Measurements from ENCODE around the gene NKD1. TPM values are rescaled to one million over a fixed set of nuclear protein-coding genes. Genes with fewer than 3 reads are reported as not detected.
"Not testable (repeated sequence)": the region's sequence is repeated elsewhere in the genome, so short reads cannot be mapped to it uniquely, and the experiment has no call there.

Gene NKD1
- total RNA-seq, 1 donor from 2014 or later = 27.8 TPM

DNA sequence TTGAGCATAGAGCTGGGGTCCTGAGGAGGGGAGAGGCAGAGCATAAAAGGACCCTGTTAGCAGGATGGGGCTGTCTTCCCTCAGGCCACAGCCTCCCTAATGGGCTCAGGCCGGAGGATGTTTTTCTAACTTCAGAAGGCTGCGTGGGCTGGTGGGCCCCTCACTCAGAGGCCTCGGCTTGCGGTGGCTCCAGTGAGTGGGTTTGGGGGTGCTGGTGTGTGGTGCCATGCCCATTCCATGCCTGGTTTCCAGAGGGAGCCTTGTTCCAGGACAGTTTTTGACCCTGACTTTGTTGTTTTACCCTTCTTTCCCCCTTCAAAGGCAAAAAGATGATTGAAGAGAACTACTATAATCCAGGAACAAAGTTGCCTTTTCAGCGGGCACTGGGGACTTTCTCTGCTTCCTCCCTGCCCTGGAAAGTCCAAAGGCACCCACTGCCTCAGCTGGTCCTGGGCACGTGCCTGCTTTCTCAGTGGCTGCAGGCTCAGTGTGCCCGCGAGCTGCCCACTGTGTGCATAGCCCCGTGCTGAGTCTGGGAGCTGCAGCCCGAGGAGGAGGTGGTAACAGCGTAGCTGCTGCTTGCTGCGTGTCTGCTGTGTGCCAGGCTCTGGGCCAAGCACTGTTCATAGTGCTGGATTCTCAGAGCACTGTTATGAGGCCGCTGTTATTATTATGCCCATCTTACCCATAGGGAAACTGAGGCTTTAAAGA is 11.8 kb downstream of the NKD1 start:
- DNase-seq (ENCODE audit: low spot score) = no peak

DNA sequence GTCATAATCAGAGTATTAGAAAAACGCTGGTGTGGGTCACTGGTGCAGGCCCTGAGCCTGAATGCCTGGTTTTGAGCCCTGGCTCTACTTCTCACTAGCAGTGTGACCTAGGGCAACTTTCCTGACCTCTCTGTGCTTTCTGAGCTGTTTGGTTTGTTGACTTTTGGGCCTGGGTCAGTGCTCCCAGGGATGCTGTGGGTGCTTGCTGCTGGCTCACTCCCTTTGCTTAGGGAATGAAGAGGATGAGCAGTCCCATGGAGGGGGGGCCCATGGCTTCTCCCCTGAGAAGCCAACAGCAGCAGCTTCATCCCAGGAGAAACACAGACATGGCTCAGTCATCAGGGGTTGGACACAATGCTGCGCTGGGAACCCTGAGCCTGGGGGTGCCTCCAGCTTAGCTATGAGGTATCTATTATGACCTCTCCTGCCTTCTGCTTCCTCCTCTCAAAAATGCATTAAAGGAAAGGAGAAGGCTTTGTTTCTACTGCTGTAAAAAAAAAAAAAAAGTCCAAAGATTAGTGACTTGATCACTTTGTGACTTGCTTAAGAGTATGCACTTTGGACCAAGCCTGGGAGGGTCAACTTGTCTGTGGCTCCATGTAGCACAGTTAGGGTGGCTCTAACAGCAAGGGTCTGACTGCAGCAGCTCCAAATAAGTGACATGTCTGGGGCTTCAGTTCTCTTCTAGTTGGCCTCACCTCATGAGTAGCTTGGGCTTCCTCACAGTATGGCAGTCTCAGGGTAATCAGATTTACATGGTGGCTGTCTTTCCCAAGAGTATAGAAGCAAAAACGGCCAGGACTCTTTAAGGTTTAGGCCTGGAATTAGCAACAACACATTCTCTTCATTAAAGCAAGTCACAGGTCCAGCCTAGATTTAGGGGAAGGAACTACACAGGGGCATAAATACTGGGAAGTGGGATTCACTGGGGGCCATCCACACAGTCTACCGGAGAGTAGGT is 13.0 kb downstream of the NKD1 start:
- no peak for DNase-seq (ENCODE audit: low spot score)

DNA sequence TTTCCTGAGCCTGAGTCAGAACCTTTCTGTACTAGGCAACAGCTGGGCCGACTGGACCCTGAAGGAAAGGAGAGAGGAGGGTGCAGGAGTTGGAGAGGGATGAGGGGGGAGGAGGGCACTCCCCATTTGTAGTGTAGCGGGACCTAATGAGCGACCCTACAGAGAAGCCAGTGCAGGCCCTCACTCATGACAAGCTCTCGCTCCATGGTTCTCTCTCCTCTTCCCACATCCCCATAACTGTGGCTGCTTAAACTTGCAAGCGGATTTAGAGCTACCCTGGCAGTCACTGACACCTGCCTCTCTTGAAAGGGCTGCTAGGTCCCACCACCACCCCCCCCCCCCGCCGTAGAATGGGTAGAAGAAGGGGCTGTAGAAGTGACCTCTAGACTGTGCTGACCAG is 14.5 kb downstream of the NKD1 start:
- DNase-seq (ENCODE audit: low spot score) = no peak

DNA sequence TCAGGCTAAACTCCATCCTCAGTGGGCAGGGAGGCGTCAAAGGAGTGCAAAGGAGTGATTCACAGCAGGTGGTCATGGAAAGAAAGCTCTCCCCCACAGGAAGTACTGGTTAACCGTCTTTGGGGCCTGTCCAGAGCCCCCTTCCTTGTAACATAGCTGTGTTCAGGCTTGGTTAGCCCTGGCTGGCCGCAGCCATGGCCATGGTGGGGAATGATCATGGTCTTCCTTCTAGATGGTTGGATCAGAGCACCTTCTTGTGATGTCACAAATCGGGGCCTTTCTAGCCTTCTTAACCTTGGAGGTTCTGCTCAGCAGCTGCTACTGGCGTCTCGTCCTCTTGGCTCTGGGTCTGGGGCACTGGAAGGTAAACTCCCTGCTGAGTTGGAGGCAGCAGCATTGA is 15.8 kb downstream of the NKD1 start:
- DNase-seq (ENCODE audit: low spot score) = no peak

DNA sequence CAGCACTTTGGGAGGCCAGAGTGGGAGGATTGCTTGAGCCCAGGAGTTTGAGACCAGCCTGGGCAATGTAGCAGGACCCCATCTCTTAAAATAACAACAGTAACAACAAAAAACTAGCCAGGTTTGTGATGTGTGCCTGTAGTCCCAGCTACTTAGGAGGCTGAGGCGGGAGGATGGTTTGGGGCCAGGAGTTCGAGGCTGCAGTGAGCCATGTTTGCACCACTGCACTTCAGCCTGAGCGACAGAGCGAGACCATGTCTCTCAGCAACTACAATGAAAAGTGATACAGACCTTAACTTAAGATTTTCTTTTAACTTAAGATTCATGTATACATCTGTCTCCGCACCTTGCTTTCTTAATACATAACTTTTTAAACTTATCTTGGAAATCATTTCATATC is 17.2 kb downstream of the NKD1 start:
- no peak for DNase-seq (ENCODE audit: low spot score)

DNA sequence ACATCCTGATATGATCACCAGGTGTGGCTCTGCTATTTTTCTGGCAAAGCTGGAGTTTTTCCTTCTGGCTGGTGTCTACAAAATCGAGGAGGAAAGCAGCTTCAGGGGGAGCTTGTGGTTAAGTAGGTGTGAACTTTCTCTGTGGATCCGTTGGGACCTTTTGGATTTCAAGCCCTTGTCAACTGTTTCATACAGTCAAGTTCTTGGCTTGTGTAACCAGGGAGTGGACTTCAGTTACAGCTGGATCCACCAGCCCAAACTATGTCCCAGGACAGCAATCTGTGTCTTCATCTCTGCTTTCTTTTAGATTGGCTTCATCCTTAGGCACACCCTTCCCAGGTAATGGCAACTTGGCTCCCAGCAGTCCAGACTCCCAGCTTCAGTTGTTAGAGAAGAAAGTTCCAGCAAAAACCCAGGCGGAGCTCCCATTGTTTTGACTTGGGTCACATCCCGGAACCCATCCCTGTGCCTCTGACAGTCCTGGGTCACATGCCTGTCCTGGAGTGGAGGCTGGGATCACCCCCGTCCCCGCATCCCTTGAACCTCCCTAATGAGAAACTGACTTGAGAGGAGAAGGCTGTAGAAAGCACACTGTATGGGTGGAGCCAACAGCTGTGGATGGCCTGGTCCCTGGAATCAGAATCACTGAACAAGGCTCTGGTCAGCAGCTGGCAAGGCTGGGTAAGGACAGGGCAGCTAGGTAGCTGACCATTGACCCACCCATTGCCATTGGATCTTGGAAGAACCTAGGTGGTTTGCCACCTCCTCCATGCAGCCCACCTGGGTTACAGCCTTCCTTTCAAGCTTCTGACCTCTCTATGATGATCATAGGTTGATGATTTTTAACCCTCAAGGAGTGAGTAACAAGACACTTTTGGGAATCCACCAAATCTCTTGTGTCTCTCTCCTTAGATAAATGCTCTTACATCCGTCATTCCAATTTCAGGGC is 18.1 kb downstream of the NKD1 start:
- DNase-seq (ENCODE audit: low spot score) = no peak

DNA sequence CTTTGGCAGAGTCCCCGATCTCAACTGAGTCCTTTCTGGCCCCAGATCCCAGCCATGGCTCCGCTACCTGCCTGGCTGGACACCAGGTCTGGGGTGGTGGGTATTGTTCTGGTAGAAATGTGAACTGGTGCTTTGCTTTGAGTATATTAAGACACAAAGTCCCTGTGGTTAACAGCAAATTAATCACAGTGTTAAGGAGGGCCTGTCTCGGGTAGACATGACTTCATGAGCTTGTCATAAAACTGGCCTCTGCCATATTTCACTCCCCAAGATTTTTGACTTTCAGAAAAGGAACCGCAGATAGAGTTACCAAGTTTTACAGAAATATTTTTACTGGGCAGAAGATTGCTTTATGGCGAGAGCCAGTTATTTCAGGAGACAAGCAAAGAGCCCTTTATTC is 19.5 kb downstream of the NKD1 start:
- no peak for DNase-seq (ENCODE audit: low spot score)

DNA sequence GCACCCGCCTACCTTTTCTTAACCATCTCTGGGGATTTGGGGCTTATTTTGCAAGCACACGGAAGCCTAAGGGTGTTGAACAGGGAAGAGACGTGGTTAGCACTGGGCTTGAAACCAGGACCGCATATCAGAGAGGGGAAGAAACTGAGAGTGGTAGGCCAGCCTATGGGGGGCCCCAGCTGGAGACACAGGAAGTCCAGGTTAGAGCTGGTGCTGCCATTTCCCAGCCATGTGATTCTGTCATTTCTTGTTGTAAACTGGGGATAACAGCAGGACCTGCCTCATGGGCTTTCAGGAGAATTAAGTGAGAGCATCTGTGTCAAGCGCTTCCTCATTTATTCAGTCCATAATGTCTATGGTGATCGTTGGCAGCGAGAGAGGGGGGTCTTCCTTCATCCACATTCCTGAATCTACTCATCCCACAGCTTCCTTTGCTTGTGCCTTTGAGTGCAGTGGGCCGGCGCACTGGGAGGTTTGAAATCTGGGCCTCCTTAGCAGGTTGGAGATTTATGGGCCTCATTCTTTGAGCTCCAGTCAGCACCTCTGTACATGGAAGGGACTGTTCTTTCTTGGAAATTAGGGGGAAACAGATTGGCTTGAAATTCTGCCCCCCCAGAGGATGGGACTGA is 20.1 kb downstream of the NKD1 start:
- DNase-seq (ENCODE audit: low spot score) = no peak

DNA sequence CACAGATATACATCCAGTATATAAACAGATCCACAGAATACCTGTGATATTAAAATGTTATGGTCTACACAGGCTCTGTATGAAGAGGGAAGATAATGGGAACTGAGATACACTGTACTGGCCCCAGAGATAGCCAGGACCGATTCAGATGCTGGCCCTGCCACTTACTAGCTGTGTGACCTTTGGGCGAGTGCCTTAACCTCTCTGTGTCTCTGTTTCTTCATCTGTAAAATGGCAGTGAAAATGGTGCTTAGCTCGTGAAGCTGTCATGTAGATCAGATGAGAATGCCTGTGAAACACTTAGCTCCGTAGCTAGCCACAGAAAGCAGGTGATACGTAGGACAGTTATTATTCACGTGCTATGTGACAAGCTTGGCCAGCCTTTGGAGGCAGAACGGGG is 22.2 kb downstream of the NKD1 start:
- no peak for DNase-seq (ENCODE audit: low spot score)

DNA sequence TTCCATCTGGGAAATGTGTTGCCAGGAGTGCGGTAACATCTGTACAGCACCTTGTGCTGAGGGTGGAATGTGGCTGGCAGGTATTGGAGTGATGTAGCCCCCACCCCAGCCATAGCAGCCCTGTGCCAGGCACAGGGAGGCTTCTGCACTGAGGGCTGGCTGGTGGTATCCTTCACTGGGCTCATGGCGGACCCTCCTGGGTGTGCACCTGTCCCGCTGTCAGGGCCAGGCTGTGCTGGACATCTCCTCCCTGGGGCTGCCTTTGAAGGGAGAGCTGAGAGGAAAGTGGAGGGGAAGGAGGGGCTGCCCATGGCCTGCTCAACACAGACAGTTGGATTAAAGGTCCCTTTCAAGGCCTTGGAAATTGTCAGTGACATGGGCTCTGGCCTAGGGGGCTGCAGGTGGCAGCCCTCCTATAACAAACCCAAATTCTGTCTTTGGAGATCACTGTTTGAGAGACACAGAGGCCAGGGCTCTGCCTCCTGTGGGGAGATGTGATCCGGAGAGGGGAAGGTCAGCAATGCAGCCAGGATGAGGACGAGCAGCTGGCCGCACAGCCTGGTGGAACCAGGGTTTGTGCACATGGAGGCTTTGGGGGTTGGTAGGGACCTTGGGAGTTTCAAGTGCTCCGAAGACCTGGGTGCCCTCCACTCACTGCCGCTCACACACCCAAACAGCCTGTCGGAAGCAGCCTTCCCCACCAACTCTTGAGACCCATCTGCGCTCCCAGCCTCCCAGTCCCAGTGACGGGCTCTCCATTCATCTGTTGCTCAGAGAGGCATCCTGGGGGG is 22.8 kb downstream of the NKD1 start:
- no peak for DNase-seq (ENCODE audit: low spot score)

DNA sequence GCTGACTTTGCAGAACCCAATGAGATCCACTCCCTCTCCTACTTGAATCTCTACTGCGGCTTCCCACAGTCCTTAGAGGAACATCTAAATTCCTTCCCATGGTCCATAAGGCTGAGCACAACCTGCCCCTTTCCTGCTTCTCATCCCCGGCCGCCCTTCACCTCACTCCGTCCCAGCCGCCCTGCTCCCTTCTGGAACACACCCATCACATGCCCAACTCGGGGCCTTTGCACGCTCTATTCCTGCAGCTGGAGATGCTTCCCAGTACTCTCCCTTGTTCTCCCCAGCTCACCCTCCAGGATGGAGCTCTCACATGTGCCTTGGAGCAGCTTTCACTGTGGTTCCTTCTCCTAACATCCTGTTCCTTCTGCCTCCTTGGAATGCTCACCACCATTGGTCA is 23.6 kb downstream of the NKD1 start:
- no peak for DNase-seq (ENCODE audit: low spot score)

DNA sequence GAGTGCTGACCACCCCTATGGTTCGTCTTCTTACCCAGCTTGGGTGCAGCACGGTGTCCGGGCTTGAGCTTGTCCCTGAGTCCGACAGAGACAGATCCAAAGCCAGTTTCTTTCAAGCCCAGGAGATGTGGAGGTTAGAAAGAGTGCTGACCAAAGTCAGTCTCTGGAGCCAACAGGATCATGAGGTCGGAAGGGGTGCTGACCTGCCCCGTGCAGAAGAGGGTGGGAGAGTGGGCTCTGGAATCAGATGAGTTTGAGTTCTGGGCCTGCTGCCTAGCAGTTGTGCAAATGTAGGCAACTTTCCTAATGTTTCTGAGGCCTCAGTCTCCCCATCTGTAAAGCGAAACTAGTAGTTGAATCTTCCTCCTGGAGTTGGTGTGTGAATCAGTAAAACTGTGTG is 24.5 kb downstream of the NKD1 start:
- DNase-seq (ENCODE audit: low spot score) = no peak

DNA sequence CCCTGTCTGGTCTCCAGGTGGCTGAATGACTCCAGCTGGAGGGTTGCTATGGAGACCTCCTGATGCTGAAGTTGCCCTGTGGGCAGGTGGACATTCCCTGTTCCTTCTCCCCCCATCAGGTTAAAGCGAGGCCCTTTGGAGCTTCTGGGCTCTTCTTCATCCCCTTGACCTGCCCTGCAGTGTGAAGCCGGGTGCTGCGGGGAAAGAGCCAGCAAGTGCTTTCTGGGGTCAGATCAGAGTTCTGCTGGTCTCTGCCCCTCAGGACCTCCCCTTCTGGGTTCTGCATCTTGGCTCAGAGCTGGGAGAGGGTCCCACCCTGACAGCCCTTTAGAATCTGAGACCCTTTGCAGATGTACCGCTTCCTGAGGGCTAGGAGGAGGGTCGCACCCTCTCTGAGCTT is 25.1 kb downstream of the NKD1 start:
- DNase-seq (ENCODE audit: low spot score) = no peak

DNA sequence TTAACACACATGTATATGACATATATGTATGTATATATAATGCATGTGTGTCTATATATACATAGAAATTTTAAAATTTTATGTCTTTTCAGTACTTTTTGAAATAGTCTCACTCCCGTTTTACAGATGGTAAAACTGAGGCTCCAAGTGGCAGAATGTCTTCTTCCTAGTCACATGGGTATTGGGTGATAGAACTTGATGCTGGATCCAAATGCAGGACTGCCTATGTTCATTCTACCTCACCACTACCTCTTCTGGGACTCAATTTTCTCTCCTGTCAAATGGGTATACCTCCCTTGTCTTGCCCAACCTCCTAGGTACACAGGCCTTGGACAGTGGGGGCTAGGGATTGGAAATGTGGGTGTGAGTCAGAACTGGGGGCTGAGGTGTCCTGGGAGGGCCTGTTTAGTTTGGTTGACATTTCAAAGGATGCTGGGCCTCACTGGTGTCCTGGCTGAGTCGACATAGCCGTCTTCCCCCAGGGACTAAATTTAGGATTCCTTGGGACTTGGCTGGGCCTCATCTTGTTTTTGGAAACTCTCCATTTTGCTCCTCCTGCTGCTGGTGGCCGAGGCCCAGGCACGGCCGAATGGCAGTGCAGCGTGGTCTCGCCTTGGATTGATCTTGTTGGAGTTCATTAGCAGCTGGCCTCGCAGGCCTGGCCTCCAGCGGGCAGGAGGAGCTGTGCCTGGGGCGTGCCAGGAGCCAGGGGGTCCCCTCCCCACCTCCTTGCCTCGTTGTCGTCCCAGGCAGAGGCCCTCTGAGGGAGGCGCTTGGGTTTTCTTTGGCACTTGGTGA is 25.9 kb downstream of the NKD1 start:
- peak; percentile 61 for DNase-seq (ENCODE audit: low spot score)

DNA sequence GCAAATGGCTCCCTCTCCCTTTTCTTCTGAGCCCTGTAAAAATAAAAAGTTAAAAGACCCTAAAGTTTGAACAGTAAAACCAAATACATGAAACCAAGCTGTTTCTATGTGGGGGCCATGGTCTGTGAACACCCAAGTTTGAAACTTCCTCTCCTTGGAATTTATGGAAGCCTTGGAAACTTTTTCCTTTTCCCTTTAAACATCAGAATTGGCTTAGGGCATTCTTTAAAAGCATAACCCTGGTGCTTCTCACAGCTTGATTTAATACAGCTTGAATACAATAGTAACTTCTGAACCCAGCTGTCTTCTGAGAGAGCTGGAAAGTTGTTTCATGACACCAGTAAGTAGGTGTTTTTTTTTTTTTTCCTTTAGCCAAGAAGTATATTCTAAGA is 26.5 kb downstream of the NKD1 start:
- DNase-seq (ENCODE audit: low spot score) = no peak

DNA sequence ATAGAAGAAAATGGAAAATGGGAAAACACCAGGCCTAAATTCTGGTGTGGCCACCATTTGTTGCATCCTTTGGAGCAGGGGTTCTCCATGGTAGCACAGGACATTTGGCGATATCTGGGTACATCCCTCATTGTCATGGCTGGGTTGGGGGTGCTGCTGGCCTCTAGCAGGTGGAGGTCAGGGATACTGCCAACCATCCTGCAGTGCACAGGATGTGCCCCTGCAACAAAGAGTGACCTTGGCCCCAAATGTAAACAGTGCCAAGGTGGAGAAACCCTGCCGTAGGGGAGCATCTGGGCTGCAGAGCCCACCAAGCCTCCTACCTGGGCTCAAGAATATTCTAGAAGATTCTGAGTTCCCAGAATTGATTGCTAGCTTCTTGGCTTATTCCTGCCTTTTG is 27.5 kb downstream of the NKD1 start:
- no peak for DNase-seq (ENCODE audit: low spot score)

DNA sequence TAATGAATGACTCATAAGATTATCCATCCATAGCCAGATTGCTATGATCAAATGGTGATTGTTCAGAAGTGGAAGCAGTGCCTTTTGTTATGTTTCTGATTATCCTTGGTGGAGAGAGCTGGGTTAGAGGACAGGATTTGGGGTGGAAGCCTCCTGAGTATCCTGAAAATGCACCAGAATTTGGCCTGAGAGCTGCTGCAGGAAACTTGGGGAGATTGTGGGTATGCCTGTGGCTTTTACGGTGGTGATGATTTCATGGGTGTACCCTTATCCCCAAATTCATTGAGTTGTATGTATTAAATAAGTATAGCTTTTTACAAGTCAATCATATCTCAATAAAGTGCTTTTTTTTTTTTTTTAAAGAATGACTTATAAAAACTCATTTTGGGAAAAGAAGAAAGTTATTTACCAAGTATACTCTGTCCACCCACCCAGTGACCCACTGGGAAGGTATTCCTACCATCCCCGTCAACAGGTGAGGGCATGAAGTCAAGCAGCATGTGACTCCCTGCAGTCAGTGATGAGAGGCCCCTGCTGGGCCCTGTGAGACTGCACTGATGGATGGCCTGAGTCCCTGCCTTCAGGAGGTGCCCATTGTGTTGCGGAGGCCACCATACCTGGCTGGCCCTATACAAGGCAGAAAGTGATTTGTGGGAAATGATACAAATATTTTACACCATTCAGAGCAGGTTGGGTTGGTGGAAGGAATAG is 28.4 kb downstream of the NKD1 start:
- DNase-seq (ENCODE audit: low spot score) = no peak

DNA sequence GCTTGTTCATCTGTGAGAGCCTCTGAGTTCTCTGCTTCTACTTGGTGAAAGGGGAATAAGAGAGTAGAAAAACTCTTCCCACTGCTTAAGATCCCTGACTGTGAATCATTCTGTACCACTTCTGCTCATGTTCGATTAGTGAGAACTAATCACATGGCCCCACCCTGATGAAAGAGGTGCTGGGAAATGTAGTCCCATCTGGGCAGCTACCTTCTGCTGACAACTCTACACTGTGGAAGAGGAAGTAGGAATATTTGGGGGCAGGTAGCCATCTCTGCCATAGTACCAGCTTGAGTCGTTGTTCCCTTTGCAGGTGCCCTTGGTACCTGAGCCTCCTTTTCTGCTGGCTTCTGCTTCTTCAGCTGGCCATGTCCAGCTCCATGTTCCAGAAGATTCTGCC is 29.9 kb downstream of the NKD1 start:
- no peak for DNase-seq (ENCODE audit: low spot score)

DNA sequence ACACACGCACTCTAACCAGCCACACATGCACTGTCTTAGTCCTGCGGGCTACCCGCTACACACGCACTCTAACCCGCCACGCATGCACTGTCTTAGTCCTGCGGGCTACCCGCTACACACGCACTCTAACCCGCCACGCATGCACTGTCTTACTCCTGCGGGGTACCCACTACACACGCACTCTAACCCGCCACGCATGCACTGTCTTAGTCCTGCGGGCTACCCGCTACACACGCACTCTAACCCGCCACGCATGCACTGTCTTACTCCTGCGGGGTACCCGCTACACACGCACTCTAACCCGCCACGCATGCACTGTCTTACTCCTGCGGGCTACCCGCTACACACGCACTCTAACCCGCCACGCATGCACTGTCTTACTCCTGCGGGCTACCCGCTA is 31.2 kb downstream of the NKD1 start:
- DNase-seq (ENCODE audit: low spot score) = not testable (repeated sequence)
